NCI-H2227 (cell line): Measurements from ENCODE around the gene SPOP.
"Not testable (repeated sequence)": the region's sequence is repeated elsewhere in the genome, so short reads cannot be mapped to it uniquely, and the experiment has no call there.

Source experiments
- DNase-seq: peaks from one replicate; lab custom pipeline; 2025; ENCODE audit not compliant: unreplicated experiment; lab: John Stamatoyannopoulos, UW

Gene SPOP

GRCh38 chr17:49696233-49696761 lies 18.4 kb upstream of the SPOP start:
- no peak for DNase-seq

GRCh38 chr17:49695698-49696232 lies 17.9 kb upstream of the SPOP start:
- DNase-seq, result no peak

- DNase-seq, result peak; percentile 59
Measured at GRCh38 chr17:49694847-49695697, 17.2 kb upstream of the SPOP start.

- no peak for DNase-seq
Measured at GRCh38 chr17:49692751-49693150, 14.9 kb upstream of the SPOP start.

GRCh38 chr17:49691677-49692191 lies 13.8 kb upstream of the SPOP start:
- no peak for DNase-seq

GRCh38 chr17:49691086-49691676 lies 13.3 kb upstream of the SPOP start:
- no peak for DNase-seq

GRCh38 chr17:49690256-49690655 lies 12.4 kb upstream of the SPOP start:
- DNase-seq, result no peak

- no peak for DNase-seq
Measured at GRCh38 chr17:49688848-49689247, 11.0 kb upstream of the SPOP start.

GRCh38 chr17:49687878-49688491 lies 10.1 kb upstream of the SPOP start:
- DNase-seq, result no peak

- DNase-seq, result no peak
Measured at GRCh38 chr17:49681106-49681979, 3.4 kb upstream of the SPOP start.

GRCh38 chr17:49680314-49680713 lies 2.4 kb upstream of the SPOP start:
- no peak for DNase-seq

- DNase-seq, result peak; percentile 96
Measured at GRCh38 chr17:49677134-49677932, 564 bp downstream of the SPOP start.

GRCh38 chr17:49676276-49676868 lies 1.5 kb downstream of the SPOP start:
- peak; percentile 30 for DNase-seq

GRCh38 chr17:49674507-49674906 lies 3.4 kb downstream of the SPOP start:
- DNase-seq, result no peak

- not testable (repeated sequence) for DNase-seq
Measured at GRCh38 chr17:49673679-49674078, 4.2 kb downstream of the SPOP start.

- DNase-seq, result no peak
Measured at GRCh38 chr17:49670641-49671040, 7.3 kb downstream of the SPOP start.

GRCh38 chr17:49670002-49670401 lies 7.9 kb downstream of the SPOP start:
- DNase-seq, result no peak

GRCh38 chr17:49667854-49668253 lies 10.0 kb downstream of the SPOP start:
- DNase-seq, result no peak

- no peak for DNase-seq
Measured at GRCh38 chr17:49664706-49665211, 13.1 kb downstream of the SPOP start.
